RPMI7951 (cell line): ENCODE results near the gene SDK1. TPM values are rescaled to one million over a fixed set of nuclear protein-coding genes. Genes with fewer than 3 reads are reported as not detected.
A peak's percentile ranks its signal among the peaks of the same experiment; 100 is the strongest.
"Not testable (repeated sequence)": the region's sequence is repeated elsewhere in the genome, so short reads cannot be mapped to it uniquely, and the experiment has no call there.

Experiments used
- DNase-seq: peaks from one replicate; pipeline ENCODE4 v3.0.0-alpha.2; 2012; ENCODE audit warnings: low read depth
- total RNA-seq: library from RNA; depleted of rRNA; stranded (reverse); fragments of >200 nt; shearing (Covaris generic); gene quantifications from 2 replicates; pipeline ENCODE4 v1.2.3, GENCODE V29; 2014

Gene SDK1
- total RNA-seq, 1 experiment from 2014 or later: 3.1 TPM

GRCh38 chr7:3918576-3918975 lies 617.5 kb downstream of the SDK1 start:
- DNase-seq: no peak

- DNase-seq: peak; percentile 79
Observed at GRCh38 chr7:3922175-3922635, 621.2 kb downstream of the SDK1 start.

GRCh38 chr7:3923307-3923918 lies 622.4 kb downstream of the SDK1 start:
- no peak for DNase-seq

- DNase-seq: no peak
Observed at GRCh38 chr7:3924277-3924676, 623.2 kb downstream of the SDK1 start.

GRCh38 chr7:3927446-3928110 lies 626.5 kb downstream of the SDK1 start:
- DNase-seq: no peak

GRCh38 chr7:3928727-3929515 lies 627.9 kb downstream of the SDK1 start:
- DNase-seq: no peak

- DNase-seq: no peak
Observed at GRCh38 chr7:3931843-3932242, 630.8 kb downstream of the SDK1 start.

- DNase-seq: no peak
Observed at GRCh38 chr7:3937146-3937545, 636.1 kb downstream of the SDK1 start.

GRCh38 chr7:3937605-3938004 lies 636.6 kb downstream of the SDK1 start:
- DNase-seq: no peak

GRCh38 chr7:3941706-3942105 lies 640.7 kb downstream of the SDK1 start:
- DNase-seq: not testable (repeated sequence)

GRCh38 chr7:3942276-3942675 lies 641.2 kb downstream of the SDK1 start:
- DNase-seq: no peak

GRCh38 chr7:3942816-3943745 lies 642.0 kb downstream of the SDK1 start:
- peak; percentile 91 for DNase-seq

GRCh38 chr7:3943779-3944520 lies 642.9 kb downstream of the SDK1 start:
- DNase-seq: no peak

- no peak for DNase-seq
Observed at GRCh38 chr7:3949242-3949640, 648.2 kb downstream of the SDK1 start.

GRCh38 chr7:3950249-3950648 lies 649.2 kb downstream of the SDK1 start:
- DNase-seq: peak; percentile 49

- no peak for DNase-seq
Observed at GRCh38 chr7:3951316-3952055, 650.4 kb downstream of the SDK1 start.

- DNase-seq: no peak
Observed at GRCh38 chr7:3953133-3953532, 652.1 kb downstream of the SDK1 start.

GRCh38 chr7:3953946-3954345 lies 652.9 kb downstream of the SDK1 start:
- no peak for DNase-seq

GRCh38 chr7:3955026-3955425 lies 654.0 kb downstream of the SDK1 start:
- no peak for DNase-seq
